Effector memory CD4-positive, alpha-beta T cell (primary cell): ENCODE measurements around the gene VTI1B.
"Not testable (repeated sequence)": the region's sequence is repeated elsewhere in the genome, so short reads cannot be mapped to it uniquely, and the experiment has no call there.

Experiments
- DNase-seq, 3 donors: peaks; one replicate each; pipeline ENCODE4 v3.0.0-alpha.2; 2020
- H3K27ac ChIP-seq: 2 replicates; pipeline ENCODE4 v1.7.0; 2013; ENCODE audit warnings: mild to moderate bottlenecking, low read length, moderate library complexity; ENCODE audit not compliant: insufficient read depth, poor library complexity, severe bottlenecking
- H3K27me3 ChIP-seq: replicated peaks from 2 replicates; pipeline ENCODE4 v1.7.0; 2013; ENCODE audit warnings: mild to moderate bottlenecking, low read length; ENCODE audit not compliant: insufficient read depth, control insufficient read depth, poor library complexity, severe bottlenecking
- H3K36me3 ChIP-seq: 2 replicates; pipeline ENCODE4 v1.7.0; 2013; ENCODE audit warnings: mild to moderate bottlenecking, low read length, moderate library complexity; ENCODE audit not compliant: control insufficient read depth, insufficient read depth
- H3K4me1 ChIP-seq: 2 replicates; pipeline ENCODE4 v1.7.0; 2013; ENCODE audit warnings: low read length, mild to moderate bottlenecking; ENCODE audit not compliant: control insufficient read depth, insufficient read depth, poor library complexity, severe bottlenecking
- H3K4me3 ChIP-seq: 2 replicates; pipeline ENCODE4 v1.7.0; 2013; ENCODE audit warnings: low read length, low read depth, mild to moderate bottlenecking; ENCODE audit not compliant: insufficient read depth, poor library complexity, severe bottlenecking
- H3K9me3 ChIP-seq: 2 replicates; pipeline ENCODE4 v1.7.0; 2013; ENCODE audit warnings: mild to moderate bottlenecking, low read length, moderate library complexity; ENCODE audit not compliant: control insufficient read depth
- total RNA-seq, 3 donors: gene quantifications; one replicate each; lab custom pipeline; 2026; lab: John Stamatoyannopoulos, UW

Gene VTI1B
- 25.2 to 32.9 (median 30.8) reads per million in 3 donors for total RNA-seq

DNA sequence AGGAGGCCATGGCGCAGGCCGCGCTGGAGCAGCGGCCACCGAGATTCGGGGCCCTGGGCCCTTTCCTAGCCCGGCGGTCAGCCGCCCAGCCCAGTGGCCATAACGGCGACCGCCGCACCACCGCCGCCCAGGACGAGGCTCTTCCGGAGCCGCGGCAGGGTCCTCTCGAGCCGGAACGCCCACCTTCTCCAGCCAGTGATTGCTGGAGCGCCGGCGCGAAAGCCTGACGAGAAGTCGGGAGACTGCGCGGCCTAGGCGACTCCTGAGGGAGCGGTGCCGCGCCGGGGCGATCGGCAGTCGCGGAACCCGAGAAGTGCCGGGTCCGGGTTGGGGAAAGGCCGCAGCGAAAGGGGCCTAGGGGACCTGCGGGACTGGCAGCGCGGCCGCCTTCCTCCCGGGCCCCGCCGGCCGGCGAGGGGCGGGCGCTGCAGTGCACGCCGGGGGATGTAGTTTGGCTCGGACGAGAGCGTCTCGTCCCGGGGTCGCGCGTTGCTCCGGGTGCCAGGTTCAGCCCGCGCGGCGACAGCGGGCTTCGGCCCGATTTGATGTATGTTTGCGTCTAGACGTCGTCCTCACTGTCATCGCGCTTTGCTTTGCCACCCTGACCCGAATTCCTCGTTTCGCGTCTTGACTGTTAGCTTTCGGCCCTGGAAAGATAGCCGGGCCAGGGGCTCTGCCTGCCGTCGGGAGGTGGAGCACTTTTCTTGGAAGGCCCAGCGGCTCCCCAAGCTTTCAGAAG is at the start of gene VTI1B:
TSS of gene VTI1B (minus strand) at position 153 of the 739 bp plus-strand sequence. CDS start at position 10, 143 bp downstream.
- peak; percentile 40 to 71 (median 61) for DNase-seq
- Histone ChIP-seq H3K9me3 (no peaks in the 10 kb centered on the region), H3K4me1 (peaks cover 20% of the 10 kb centered on the region), H3K4me3 (peak within 1 kb of the TSS; percentile 97), H3K36me3 (peaks cover 12% of the 10 kb centered on the region), H3K27ac (peak within 1 kb of the TSS; percentile 97), H3K27me3 (no peaks in the 10 kb centered on the region)

DNA sequence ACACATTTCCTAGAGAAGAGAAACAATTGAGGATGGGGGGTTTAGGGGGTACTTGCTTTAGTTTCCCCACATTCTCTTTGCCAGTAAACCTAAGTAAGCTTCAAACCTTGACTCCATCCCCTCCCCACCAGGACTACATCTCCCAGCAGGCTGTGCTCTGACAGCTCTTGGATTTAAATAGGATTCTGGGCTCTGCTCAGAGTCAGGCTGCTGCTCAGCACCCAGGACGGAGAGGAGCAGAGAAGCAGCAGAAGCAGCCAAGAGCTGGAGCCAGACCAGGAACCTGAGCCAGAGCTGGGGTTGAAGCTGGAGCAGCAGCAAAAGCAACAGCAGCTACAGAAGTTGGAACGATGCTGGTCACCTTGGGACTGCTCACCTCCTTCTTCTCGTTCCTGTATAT is 47.9 kb upstream of the VTI1B start:
- no peak overlapping the region for H3K27ac ChIP-seq
- H3K36me3 ChIP-seq, result no peaks in the 10 kb centered on the region
- no peak overlapping the region for H3K4me3 ChIP-seq
- no peaks in the 10 kb centered on the region for H3K27me3 ChIP-seq
- no peak for DNase-seq
- H3K9me3 ChIP-seq, result no peaks in the 10 kb centered on the region
- H3K4me1 ChIP-seq, result no peaks in the 10 kb centered on the region

GRCh38 chr14:67721875-67722274 is 47.4 kb upstream of the VTI1B start:
- DNase-seq, result no peak

DNA sequence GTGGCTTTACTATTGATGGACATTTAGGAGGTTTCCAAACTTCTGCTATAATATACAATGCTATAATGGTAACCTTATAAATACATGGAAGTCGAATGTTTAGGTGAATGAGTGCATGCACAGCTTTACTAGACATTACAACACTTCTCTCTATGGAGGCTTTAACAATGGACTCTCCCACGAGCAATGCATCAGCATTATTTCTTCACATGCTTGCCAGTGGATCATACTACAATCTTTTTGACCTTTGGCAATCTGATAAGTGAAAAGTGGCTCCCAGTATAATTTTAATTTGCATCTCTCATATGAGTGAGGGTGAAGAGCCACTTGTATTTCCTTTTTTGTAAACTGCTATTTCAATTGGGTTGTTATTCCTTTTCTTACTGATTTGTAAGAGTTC is 45.4 kb upstream of the VTI1B start:
- no peaks in the 10 kb centered on the region for H3K27me3 ChIP-seq
- H3K4me3 ChIP-seq, result no peak overlapping the region
- no peak for DNase-seq
- no peaks in the 10 kb centered on the region for H3K4me1 ChIP-seq
- H3K27ac ChIP-seq, result no peak overlapping the region
- no peaks in the 10 kb centered on the region for H3K36me3 ChIP-seq
- H3K9me3 ChIP-seq, result no peaks in the 10 kb centered on the region

More at GRCh38 chr14:67721875-67722274, 47.4 kb upstream of the VTI1B start:
- Histone ChIP-seq H3K36me3 (no peaks in the 10 kb centered on the region), H3K4me3 (no peak overlapping the region), H3K9me3 (no peaks in the 10 kb centered on the region), H3K27me3 (no peaks in the 10 kb centered on the region), H3K27ac (no peak overlapping the region), H3K4me1 (no peaks in the 10 kb centered on the region)

GRCh38 chr14:67719385-67719784 is 45.0 kb upstream of the VTI1B start:
- not testable (repeated sequence) for DNase-seq, H3K4me1 ChIP-seq, H3K4me3 ChIP-seq, H3K36me3 ChIP-seq, H3K27ac ChIP-seq, H3K27me3 ChIP-seq, H3K9me3 ChIP-seq

GRCh38 chr14:67718265-67718664 is 43.8 kb upstream of the VTI1B start:
- no peak for DNase-seq
- Histone ChIP-seq H3K27me3 (no peaks in the 10 kb centered on the region), H3K27ac (no peak overlapping the region), H3K4me3 (no peak overlapping the region), H3K36me3 (no peaks in the 10 kb centered on the region), H3K4me1 (no peaks in the 10 kb centered on the region), H3K9me3 (no peaks in the 10 kb centered on the region)

DNA sequence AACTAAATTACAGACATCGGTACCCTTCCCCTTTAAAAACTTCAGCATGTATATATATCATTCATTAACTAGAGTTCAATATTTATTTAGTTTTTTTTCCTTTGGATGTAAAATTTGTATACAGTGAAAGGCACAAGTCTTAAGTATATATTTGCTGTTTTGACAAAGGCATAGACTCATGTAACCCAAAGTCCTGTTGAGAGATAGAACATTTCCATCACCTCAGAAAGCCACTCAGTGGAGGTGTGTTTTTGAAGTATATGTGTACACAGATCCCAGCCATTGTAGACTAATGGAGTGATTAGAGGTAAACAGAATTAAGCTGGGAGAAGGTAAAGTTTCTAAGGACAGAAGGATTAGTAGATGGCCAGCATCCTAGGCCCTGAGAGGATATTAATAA is 42.6 kb upstream of the VTI1B start:
- no peaks in the 10 kb centered on the region for H3K9me3 ChIP-seq
- no peaks in the 10 kb centered on the region for H3K36me3 ChIP-seq
- H3K27me3 ChIP-seq, result no peaks in the 10 kb centered on the region
- no peak for DNase-seq
- no peak overlapping the region for H3K27ac ChIP-seq
- no peak overlapping the region for H3K4me3 ChIP-seq
- no peaks in the 10 kb centered on the region for H3K4me1 ChIP-seq

- no peaks in the 10 kb centered on the region for H3K27me3 ChIP-seq
- no peak overlapping the region for H3K4me3 ChIP-seq
- no peaks in the 10 kb centered on the region for H3K4me1 ChIP-seq
- no peaks in the 10 kb centered on the region for H3K9me3 ChIP-seq
- no peaks in the 10 kb centered on the region for H3K36me3 ChIP-seq
- no peak for DNase-seq
- no peak overlapping the region for H3K27ac ChIP-seq
Measured at GRCh38 chr14:67710209-67710608, 35.8 kb upstream of the VTI1B start.

GRCh38 chr14:67709796-67710195 is 35.4 kb upstream of the VTI1B start:
- not testable (repeated sequence) for H3K4me3 ChIP-seq, H3K4me1 ChIP-seq, H3K27me3 ChIP-seq, H3K27ac ChIP-seq, DNase-seq, H3K36me3 ChIP-seq, H3K9me3 ChIP-seq

- not testable (repeated sequence) for H3K36me3 ChIP-seq, DNase-seq, H3K4me1 ChIP-seq, H3K27ac ChIP-seq, H3K27me3 ChIP-seq, H3K4me3 ChIP-seq, H3K9me3 ChIP-seq
Measured at GRCh38 chr14:67709346-67709745, 34.9 kb upstream of the VTI1B start.
